ENCODE results near the gene TALDO1. TPM values are rescaled to one million over a fixed set of nuclear protein-coding genes. Genes with fewer than 3 reads are reported as not detected.

The TALDO1 gene
- total RNA-seq, 1 experiment from 2014 or later = 268 TPM

DNA sequence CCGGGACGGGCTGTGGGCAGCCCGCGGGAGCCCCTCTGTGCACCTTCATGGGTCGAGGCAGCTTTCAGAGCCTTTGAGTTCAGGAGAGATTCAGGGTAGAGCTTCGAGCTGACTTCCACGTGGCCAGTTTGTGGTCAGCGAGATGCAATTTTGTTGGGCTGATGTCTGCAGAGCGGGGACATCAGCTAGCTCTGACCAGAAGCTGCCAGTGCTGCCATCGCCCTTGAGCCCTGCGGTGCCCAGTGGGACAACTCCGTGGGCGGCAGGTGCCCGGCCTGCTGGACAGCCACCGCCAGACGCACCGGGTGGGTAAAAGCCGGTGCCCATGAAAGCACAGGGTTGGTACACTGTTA is 719 bp downstream of the TALDO1 start:
- Mint-ChIP-seq H3K4me1 (peaks cover 24 to 37% of the 10 kb centered on the region in 2 experiments), H3K36me3 (ENCODE audit: insufficient read depth in 1 of 3, low read depth in 3 of 3) (peaks cover 8 to 24% (median 16%) of the 10 kb centered on the region in 3 experiments), H3K4me3 (peak overlapping the region; percentile 83 to 88), H3K27ac (peak overlapping the region in 1 of 3 experiments; percentile 81; a peak in 2 of 7 replicates), H3K27me3 (ENCODE audit: low read depth) (no peaks in the 10 kb centered on the region), H3K9me3 (no peaks in the 10 kb centered on the region)
- peak overlapping the region; percentile 32 for H3K18ac ChIP-seq (ENCODE audit: insufficient read length, low read depth, low read length)
- H2AK5ac ChIP-seq (ENCODE audit: insufficient read length, low read length) = no peak overlapping the region
- no peak overlapping the region; the same call in 1 of the 2 replicates for H2BK15ac ChIP-seq (ENCODE audit: low read depth, low read length)
- no peaks in the 10 kb centered on the region; the same call in 1 of the 2 replicates for H3K4me1 ChIP-seq (ENCODE audit: insufficient read depth, low read length)
- H3K27ac ChIP-seq (ENCODE audit: insufficient read length, low read depth, low read length) = no peak overlapping the region
- H3K79me2 ChIP-seq (ENCODE audit: insufficient read depth, low read length) = peaks cover 42% of the 10 kb centered on the region
- no peak overlapping the region; the same call in 1 of the 2 replicates for H3K4ac ChIP-seq (ENCODE audit: low read depth, low read length)
- H3K23me2 ChIP-seq (ENCODE audit: insufficient read length, low read depth, low read length, poor library complexity, severe bottlenecking) = peaks cover 10% of the 10 kb centered on the region
- no peak overlapping the region for H2BK12ac ChIP-seq (ENCODE audit: insufficient read length, low read depth, low read length)
- H3K79me1 ChIP-seq (ENCODE audit: insufficient read depth, low read depth, low read length, poor library complexity, severe bottlenecking) = peaks cover 12% of the 10 kb centered on the region
- H3K23ac ChIP-seq (ENCODE audit: insufficient read length, low read depth, low read length) = no peak overlapping the region
- no peak overlapping the region for H3T11ph ChIP-seq (ENCODE audit: low read length)
- H3K9me3 ChIP-seq (ENCODE audit: control insufficient read depth, low read depth, low read length) = no peaks in the 10 kb centered on the region
- no peak overlapping the region for H2AFZ ChIP-seq (ENCODE audit: low read length)
- H4K8ac ChIP-seq (replicated peaks; ENCODE audit: insufficient read length, low read depth, low read length) = no peak overlapping the region
- no peaks in the 10 kb centered on the region for H3K27me3 ChIP-seq (ENCODE audit: insufficient read depth, low read length)
- H3K9ac ChIP-seq (ENCODE audit: extremely low read depth, insufficient read length, low read length) = peak overlapping the region; percentile 92
- WGBS (ENCODE audit: extremely low coverage, insufficient read length, low lambda C conversion rate) = no CpG with 5 or more reads among the region's 18 CpGs
- H3K56ac ChIP-seq (ENCODE audit: insufficient read length, low read depth, low read length) = no peak overlapping the region
- no peak overlapping the region for H2BK5ac ChIP-seq (ENCODE audit: insufficient read length, low read length)
- no peak for DNase-seq
- no peak overlapping the region for H2BK120ac ChIP-seq (ENCODE audit: low read depth, low read length, poor library complexity, severe bottlenecking)
- peak overlapping the region; percentile 95 for H3K14ac ChIP-seq (ENCODE audit: insufficient read depth, low read length)
- H2BK20ac ChIP-seq (ENCODE audit: low read depth, low read length, poor library complexity, severe bottlenecking) = no peak overlapping the region
- H3K4me2 ChIP-seq (ENCODE audit: insufficient read depth, insufficient read length, low read length) = peak overlapping the region; percentile 98
- no peaks in the 10 kb centered on the region for H4K20me1 ChIP-seq (ENCODE audit: control insufficient read depth, insufficient read depth, insufficient read length)
- peak overlapping the region; percentile 28 for H4K91ac ChIP-seq (ENCODE audit: insufficient read length, low read depth, low read length)
- TF ChIP-seq CTCF (conservative IDR thresholded peaks at IDR 0.05) = no peak
- no peak overlapping the region for H4K5ac ChIP-seq (ENCODE audit: insufficient read length, low read depth, low read length)

Data from H9 (cell line).